CD4-positive, alpha-beta T cell treated with Interleukin-2 at 100 ng/mL for 4 hours (primary cell): Measurements from ENCODE around the gene CDON.

Experiments
- DNase-seq: peaks from one replicate; pipeline ENCODE4 v3.0.0-alpha.2; 2020; ENCODE audit warnings: low spot score

The CDON gene

DNA sequence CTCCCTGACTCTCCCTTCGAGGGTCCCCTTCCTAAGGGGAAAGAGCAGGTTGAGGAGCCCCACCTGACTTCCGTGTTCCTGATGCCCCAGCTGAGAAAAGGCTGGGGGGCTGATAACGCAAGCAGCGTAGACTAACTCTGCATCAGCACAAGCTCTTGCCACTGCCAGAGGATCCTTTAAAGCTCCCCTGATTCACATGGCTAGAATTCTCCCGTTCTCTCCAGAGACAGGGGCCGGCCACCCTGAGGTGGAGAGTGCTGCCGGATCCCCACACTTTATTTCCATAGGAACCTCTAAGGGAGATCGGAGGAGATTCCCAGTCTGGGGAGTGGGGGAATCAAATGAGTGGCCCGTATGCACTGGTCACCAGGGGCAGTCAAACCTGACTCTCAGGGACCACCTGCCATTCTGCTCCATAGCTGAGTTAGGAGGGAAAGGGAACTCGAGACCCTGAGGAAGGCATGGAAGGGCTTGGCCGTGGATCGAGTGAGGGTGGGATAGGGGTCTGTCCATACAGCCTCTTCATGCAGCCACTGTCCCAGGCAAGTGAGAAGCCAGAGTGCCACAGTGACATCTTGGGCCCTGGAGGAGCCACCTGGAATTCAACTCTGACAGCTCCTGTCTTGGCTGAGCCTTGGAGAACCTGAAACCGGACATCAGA, 118.2 kb downstream of the CDON start:
- DNase-seq = no peak

DNA sequence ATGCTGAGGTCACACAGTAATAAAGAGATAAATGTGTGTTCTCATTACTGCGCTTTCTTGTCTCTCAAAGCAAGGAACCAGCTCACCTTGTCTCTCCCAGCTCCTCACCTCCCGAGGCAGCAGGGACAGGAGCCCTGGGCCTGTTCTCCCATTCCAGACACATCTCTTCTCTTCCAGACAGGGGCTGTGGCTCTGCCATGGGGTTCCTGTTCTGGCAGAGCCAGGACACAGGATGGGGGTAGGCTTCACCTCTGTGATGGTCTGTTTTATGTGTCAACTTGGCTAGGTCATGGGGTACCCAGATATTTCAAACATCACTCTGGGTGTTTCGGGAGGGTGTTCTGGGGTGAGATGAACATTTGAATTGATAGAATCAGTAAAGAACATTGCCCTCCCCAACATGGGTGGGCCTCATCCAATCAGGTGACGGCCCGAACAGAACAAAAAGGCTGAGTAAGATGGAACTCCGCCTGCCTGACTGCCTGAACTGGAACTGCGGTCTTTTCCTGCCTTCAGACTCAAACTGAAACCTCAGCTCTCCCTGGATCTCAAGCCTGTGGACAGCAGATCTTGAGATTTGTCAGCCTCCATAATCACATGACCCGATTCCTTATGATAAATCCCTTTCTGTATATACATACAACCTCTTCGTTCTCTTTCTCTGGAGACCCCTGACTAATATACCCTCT, 118.9 kb downstream of the CDON start:
- no peak for DNase-seq

DNA sequence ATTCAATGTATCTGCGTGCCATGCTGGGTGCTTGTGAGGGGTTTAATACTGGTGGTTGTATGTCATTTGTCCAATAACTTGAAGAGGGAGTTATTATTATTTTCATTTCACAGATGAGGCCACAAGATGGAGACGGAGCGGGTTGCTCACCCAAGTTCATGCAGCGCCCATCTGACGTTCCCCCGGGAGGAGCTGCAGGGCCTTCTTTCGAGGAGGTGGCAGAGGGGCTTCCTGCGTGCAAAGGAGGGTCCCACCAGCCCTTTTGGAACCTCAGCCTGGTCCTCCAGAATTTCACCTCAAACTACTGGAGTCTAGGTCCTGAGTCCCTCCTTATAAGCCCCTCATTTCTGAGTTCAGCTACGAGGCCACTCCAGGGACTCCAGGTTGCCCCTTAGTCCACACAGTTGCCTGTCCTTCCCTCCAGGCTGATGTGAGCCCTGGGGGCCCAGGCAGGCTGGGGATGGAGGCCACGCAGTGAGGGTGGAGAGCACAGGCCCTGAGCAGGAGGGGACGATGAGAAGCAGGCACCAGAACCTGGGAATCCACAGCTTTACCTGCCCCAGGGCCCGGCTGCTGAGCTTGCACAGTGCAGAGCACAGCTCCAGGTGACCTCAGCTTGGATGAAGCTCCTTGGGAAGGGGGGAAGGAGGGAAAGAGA, 119.8 kb downstream of the CDON start:
- no peak for DNase-seq

DNA sequence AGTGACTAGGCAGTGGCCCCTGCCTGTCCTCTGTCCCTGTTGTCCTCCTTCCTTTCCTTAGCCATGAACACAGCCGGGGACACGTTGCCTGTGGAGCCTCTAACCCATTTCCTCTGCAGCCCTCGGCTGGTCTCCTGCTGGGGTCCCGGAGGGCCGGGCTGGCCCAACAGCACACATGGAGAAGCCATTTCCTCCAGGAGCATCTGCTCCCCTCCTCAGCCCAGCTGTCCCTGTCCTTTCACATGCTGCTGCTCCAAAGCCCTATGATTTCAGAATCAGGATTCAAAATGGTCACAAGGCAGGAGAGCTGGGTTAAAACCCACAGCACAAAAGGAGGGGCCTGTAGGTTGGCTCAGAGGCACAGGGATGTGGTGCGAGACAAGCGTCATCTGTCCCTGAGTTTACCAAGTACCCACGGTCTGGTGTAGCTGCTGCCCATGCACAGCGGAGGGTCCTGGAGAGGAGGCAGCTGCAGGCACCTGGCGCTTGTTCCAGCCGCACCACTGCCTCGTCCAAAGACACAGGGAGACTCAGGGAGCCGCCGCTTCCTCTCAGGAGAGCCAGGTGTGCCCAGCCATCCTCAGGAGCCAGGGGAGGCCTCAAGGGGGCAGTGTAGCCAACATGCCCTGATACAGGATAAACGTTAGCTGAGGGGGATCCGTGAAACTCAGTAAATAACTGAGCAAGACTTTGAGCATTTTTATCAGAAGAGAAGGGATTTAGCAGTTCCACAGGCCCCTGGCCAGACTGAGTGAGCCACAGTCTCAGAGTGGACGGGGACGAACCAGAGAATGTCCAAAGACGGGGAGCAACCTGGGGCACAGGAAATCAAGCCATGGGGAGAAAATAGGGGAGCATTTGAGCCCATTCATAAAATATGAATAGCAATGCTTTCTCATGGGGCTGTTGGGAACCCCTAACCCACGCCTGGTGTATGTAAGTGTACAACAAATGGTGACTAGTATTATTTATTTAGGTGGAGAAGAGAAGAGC, 120.8 kb downstream of the CDON start:
- peak; percentile 31 for DNase-seq

DNA sequence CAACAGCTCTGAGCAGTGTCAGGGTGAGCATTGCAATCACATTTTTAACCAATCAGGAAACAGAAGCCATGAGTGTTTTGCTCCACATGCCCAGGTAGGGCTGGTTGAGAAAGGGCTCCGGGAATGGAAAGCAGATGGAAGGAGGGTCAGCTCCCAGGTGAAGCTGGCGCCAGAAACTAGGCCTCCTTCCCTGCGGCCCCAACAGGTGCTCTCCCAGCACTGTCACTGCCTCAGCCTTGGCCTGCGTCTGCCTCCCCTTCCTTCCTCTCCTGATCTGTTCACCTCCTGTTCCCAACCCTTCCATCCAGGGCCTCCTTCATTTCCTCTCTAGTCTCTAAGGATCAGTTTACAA, 121.4 kb downstream of the CDON start:
- DNase-seq = no peak

DNA sequence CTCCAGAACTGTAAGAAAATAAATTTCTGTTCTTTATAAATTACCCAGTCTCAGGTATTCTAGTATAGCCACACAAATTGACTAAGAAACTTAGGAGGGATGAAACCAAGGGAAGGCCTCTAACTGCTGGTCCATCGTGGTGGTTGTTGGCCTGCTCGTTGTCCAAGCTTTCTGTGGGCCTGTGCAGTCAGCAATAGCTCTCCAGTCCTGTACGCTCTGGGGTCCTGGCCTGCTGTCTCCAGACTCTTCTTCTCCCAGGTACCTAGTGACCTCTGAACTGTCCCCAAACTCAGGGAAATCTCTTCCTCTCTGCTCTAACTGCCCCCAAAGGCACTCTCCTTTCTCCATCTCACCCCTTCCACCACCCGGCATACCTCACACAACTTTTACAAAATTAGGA, 122.5 kb downstream of the CDON start:
- no peak for DNase-seq

DNA sequence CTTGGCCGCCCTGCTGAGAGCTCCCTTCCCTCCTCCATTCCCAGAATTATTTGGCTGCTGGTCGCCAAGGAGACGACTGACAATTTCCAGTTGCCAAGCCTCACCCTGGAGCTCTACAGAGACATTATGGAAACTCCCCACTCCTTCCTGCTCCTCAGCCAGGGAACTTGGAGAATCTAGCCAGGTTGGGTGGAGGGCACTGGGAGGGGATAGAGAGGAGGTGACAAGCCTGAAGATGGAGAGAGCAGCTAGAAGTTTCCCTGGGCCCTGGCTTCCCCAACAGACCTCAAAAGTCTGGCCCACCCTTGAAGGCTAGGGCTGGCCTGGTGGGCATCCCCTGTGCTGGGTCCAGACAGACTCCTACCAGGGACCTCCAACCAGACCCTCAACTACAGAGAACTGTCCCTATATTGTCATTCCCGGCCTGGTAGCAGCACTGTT, 123.6 kb downstream of the CDON start:
- DNase-seq = no peak

DNA sequence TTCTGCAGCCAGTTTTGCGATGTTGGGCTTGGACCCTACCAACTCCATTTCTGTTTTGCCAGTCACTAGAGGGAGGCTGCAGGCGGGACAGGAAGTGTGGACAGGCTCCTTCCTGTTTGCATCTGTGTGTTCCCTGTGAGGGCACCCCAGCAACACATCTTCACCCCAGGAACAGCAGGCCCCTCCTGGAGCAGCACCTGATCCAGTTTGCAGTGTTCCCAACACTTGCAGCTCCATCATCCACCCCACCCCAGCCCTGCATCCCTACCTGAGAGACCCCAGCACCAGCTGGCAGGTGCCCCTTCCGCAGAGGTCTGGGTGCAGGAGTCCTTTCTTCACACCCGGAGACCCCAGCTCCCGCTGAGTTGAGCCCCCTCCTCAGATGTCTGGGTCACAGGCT, 124.2 kb downstream of the CDON start:
- no peak for DNase-seq

DNA sequence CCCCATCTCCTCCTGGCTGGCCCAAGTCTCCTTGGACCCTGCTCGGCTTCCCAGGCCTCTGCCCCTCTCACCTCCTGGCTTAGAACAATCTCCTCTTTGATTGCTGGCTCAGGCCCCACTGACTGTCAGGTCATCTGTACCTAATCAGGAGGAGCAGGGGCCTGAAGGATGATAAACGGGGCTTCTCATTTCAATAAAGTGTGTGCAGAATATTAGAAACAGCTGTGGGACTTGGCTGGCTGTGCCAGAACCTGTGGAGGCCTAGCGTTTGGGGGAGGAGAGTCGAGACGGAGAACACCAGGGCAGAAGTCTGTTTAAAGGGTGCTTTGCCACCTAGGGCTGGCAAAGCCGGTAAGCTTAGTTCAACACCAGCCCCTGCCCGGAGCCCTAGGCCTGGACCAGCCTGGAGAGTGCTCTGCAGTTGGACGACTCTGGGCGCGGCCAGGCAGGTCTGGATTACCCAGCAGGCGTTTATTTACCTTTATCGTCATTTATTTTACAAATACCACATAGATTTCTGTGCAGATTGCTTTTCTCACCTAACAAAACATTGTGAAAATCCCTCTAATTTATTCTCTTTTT, 127.0 kb downstream of the CDON start:
- no peak for DNase-seq

DNA sequence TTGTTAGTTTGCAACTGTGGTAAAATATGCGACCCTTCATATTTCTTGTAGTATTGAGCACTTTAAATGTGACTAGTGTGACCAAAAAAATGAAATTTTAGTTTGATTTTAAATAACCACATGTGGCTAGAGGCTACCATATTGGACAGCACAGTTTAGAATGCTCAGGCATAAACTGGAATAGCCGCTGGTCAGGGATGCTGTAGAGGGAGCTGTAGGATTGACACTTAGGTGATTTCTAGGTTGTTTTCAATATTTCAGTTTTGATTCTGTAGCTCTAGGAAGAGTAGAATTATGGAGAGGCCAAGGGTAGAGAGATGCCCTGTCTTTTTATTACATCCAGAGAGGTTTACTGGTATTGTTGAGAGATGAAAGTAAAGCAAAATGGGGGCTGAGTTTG, 127.6 kb downstream of the CDON start:
- no peak for DNase-seq

DNA sequence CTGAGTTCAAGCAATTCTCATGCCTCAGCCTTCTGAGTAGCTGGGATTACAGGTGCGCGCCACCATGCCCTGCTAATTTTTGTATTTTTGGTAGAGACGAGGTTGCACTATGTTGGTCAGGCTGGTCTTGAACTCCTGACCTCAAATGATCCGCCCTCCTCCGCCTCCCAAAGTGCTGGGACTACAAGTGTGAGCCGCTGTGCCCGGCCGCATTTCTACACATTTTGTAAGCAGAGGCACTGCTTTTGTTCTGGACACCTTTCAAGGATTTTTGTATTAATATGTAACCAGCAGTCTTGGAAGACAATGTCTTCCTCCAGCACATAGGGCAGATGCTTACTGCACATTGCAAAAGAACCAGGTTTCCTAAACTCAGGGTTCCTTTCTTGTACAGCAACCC, 128.2 kb downstream of the CDON start:
- no peak for DNase-seq

DNA sequence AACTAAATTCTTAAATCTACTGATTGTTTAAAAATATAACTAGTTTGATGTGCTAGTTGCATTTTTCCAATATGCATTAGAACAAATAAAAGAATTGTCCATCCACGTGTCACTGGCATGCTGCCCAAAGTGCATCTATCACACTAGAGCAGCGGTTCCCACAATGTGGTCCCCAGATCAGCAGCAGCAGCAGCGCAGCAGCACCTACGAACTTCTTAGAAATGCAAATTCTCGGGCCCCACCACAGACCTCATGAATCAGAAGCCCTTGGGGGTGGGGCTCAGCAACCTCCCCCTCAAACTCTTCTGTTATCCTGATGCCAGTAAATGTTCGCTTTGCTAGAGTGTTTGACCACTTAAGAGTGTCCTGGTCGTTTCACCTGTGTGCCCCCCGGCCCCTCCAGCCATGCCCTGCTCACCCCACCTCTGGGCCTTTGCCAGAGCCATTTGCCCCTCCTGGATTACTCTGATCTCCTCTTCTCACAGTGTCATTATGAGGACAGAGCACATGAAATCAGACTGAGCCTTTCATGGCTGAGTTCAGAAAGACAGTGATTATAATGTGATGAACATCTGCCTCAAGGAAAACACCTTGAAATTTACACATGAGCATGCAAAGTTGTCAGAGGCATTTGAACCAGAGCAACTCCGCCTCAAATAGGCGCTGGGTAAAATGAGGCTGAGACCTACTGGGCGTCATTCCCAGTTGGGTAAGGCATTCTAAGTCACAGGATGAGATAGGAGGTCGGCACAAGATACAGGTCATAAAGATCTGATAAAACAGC, 129.4 kb downstream of the CDON start:
- DNase-seq = no peak

DNA sequence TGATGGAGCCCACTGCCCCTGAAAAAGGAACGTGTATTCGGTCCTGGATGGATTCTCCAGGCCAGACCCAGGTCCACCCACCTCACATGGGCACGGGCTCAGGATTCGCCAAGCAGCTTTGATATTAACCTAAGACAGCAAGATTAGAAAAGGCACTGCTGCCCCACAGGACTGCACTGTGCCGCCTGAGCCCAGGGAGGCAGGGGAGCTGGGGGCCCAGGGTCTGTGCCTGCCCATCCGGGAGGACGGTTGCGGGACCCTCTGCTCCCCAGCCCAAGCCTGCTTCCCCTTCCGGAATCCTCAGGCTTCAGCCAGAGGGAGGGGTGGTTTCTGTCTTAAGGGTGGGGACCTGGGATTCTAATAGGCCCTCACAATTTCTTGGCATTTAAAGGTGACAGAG, 130.4 kb downstream of the CDON start:
- no peak for DNase-seq

DNA sequence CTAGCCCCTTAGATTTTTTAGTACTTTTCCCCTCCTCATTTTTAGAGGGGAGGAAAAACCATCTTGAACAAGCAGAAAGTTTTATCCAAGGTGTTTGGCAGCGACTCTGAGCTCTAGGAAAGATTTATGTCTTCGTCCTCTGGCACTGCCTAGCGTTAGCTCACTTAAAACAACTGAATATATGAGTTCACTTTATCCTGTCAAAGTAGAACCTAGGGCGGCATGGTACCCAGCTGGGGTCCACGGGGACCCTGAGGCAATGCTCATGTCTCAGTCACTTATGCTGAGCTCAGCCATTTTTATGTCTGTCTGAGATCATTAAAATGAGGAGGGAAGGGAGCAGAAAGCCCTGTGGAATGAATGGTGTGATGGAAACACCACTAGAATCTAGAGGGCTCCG, 131.0 kb downstream of the CDON start:
- DNase-seq = no peak

DNA sequence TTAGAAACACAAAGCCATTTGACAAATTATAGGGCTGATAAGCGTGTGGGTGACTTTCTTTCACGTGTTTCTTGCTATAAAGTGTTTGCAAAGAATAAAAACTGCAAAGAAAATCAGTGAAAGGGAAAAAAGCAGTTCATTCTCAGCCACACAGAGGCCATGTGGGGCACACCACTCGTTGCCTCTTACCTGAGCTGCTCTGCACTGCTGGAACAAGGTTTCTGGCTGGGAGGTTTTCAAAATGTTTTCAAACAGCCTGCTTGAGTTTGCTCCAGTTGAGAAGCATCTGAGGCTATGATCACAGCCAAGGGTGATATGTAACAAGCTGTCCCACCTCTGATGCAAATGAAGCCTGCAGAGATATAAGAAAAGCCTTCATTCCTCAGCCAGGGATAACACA, 131.6 kb downstream of the CDON start:
- DNase-seq = no peak

DNA sequence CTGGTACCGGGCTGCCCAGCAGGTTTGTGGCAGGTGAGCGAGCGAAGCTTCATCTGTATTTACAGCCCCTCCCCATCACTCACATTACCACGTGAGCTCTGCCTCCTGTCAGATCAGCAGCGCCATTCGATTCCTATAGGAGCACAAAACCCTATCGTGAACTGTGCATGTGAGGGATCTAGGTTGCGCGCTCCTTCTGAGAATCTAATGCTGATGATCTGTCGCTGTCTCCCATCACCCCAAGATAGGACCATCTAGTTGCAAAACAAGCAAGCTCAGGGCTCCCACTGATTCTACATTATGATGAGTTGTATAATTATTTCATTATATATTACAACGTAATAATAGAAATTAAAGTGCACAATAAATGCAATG, 132.6 kb downstream of the CDON start:
- DNase-seq = no peak

DNA sequence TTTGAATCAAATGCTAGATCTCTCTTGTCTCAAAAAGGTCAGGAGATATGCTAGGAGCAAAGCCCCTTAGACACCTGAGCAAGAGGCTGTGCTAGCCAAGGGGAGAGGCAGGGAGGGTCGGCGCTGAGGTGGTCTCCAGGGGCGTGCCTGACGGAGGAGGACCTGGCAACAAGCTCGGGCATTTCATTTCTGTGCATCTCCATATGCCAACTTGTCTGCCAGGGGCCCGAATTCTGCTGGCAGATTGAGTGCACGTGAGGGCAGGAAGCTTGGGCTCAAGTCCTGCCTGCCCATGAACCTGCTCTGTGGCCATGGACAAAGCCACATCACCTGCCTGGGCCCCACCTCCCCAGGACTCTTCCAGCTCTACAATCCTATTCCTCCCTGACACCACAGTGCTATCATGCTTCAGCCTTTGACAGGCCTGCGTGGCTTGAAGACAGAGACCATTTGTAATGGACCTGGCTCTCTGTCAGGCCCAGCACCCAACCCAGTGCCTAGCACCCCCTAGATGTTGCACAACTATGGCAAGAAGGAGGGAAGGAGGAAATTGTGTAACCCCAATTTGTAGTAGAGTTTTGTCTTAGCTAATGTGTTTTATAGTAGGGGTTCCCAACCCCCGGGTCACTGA, 133.1 kb downstream of the CDON start:
- no peak for DNase-seq

DNA sequence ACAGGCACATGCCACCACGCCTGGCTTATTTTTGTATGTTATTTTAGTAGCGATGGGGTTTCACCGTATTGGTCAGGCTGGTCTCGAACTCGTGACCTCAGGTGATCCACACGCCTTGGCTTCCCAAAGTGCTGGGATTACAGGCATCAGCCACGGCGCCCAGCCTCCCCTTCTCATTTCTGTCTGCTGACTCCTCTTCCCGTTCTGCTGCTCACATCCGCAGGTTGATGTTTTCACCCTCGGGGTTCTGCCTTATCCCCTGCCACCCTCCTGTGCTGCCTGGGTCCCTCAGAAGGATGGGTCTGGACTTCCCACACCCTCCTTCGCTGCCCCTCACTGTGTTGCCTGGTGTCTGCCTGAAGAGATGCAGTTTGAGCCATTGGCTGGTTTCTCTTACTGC, 136.0 kb downstream of the CDON start:
- DNase-seq = no peak

DNA sequence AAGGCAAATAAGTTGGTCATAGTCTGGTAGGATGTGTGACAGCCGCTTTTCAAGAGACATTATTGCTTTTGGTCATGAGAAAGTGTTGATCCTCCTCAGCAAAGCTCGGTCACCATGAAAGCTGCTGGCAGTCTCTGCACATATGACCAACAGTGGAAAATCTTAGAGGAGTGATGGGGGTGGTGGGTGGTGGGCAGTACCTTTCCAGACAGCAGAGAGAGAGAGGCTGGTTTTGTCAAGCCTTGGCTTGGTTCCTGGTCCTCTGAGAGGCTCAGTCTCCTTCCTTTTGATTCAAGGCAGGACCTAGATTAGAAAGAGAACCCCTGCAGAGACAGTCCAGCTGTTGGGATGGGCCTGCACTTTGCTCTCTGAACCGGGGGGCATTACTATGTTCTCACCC, 136.9 kb downstream of the CDON start:
- no peak for DNase-seq

DNA sequence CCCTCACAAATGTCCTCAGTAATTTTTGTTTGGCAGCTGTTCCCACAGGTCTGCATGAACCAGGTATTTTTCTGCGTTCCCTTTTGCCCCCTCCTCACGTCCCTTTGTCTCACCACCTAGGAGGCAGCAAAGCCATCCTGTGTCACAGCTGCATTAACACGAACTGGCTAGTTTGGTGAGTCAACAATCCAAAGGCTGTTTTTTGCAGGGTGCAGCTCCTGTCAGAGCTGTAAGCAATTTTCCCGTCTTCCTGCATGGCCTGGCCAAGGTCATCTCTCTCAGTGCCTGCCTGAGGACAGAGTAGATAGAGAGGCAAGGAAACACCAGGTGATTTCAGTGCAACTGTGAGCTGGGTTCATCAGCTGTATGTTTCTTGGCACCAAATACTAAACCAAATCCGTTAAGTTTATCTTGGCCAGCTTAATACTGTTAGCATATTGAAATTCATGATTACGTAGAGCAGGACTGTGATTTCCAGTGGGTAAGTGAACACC, 137.4 kb downstream of the CDON start:
- no peak for DNase-seq
